ENCODE results near the gene ESAM.
"Not testable (repeated sequence)": the region's sequence is repeated elsewhere in the genome, so short reads cannot be mapped to it uniquely, and the experiment has no call there.

The ESAM gene

DNA sequence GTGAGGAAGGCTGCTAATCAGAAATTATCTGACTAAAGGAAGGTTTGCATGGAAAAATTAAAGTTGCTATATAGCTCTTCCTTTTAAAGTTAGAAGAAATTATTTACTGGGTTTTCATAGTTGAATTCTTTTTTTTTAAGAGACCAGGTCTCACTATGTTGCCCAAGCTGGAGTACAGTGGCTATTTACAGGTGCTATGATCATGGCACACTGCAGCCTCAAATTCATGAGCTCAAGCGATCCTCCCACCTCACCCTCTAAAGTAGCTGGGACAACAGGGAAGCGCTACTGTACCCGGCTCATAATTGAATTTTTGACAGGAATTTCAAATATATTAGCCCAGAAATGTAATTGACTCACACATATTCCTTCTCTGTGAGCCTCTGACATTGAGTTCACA lies 34.2 kb upstream of the ESAM start:
- Histone ChIP-seq H3K27me3 (ENCODE audit: low read depth, low read length) (no peaks in the 10 kb centered on the region), H3K36me3 (ENCODE audit: control insufficient read depth in 1 of 2, insufficient read depth in 2 of 2, low read length in 2 of 2) (peaks cover 0 to 3% of the 10 kb centered on the region in 2 donors), H3K4me1 (ENCODE audit: control insufficient read depth in 1 of 2, insufficient read depth in 2 of 2, low read length in 2 of 2) (peaks cover 8 to 27% of the 10 kb centered on the region in 2 donors), H3K4me3 (ENCODE audit: low read depth in 1 of 2, low read length in 2 of 2) (no peak overlapping the region), H3K9me3 (ENCODE audit: control insufficient read depth in 1 of 2, low read length in 2 of 2) (no peaks in the 10 kb centered on the region), H3K27ac (ENCODE audit: low read length) (no peak overlapping the region)

DNA sequence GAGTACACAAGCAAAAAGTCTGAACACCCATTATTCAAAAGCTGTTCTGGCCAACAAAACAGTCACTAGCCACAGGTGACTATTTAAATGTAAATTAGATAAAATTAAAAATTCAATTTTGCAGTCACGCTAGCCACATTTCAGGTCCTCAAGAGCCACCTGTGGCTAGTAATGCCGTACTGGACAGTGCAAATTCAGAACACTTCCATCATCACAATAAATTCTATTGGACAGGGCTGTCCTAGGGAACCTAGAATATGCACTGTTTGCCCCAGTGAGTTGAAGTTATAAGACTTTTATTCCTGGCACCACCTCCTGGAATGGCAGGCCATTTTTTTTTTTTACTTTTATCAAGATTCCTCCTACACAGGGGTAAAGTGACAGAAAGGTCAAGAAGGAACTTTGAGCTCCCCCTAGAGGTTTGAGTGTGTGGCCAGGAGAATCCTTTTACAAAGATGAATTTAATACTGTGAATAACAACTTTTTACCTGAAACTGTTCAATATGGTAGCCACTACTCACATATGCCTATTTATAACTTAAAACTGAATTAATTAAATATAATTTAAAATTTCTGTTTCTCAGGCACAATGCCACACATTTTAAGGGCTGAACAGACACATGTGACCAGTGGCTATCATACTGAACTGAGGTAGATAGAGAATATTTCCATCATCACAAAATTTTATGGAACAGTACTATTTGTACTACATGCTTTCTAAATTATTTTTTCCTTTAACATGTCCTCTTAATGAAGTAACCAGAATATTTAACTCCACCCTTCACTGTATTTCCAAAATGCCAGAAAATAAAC lies 31.6 kb upstream of the ESAM start:
- Histone ChIP-seq H3K4me3 (ENCODE audit: low read depth in 1 of 2, low read length in 2 of 2) (no peak overlapping the region), H3K9me3 (ENCODE audit: control insufficient read depth in 1 of 2, low read length in 2 of 2) (no peaks in the 10 kb centered on the region), H3K4me1 (ENCODE audit: control insufficient read depth in 1 of 2, insufficient read depth in 2 of 2, low read length in 2 of 2) (peaks cover under 1 to 17% of the 10 kb centered on the region in 2 donors), H3K36me3 (ENCODE audit: control insufficient read depth in 1 of 2, insufficient read depth in 2 of 2, low read length in 2 of 2) (no peaks in the 10 kb centered on the region), H3K27me3 (ENCODE audit: low read depth, low read length) (no peaks in the 10 kb centered on the region), H3K27ac (ENCODE audit: low read length) (no peak overlapping the region)

DNA sequence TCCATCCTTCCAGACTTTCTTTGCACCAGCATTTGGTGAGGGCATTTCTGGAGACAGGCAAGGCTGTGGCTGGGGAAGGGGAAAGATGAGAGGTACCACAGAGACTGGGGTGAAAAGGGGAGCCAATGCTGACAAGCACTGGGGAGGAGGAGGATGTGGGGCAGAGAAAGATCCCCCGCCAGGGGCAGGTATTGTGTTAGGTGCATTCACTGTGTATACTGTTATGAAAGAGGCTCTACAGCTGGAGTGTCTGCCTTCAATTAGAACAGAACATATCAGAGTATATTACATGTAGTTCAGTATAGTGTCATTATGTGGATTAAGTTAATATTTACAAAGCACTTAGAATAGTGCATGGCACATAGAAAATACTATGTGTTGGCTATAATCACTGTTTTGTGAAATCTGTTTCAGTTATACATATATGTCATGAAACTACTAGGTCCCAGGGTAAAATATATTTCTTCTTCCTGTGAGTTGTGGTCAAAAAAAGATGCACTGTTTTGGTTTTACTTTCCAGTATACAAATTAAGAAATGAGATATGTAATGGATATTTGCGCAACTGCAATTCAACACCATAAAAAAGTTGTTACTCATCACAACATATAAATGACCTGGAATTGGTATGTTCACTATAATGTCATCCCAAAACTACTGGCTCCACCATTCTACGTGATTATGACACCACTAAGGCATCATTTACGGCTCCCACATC lies 29.7 kb upstream of the ESAM start:
- no peaks in the 10 kb centered on the region for H3K27me3 ChIP-seq (ENCODE audit: low read depth, low read length)
- H3K27ac ChIP-seq (ENCODE audit: low read length), result no peak overlapping the region
- H3K36me3 ChIP-seq (ENCODE audit: control insufficient read depth in 1 of 2, insufficient read depth in 2 of 2, low read length in 2 of 2), result no peaks in the 10 kb centered on the region
- peaks cover 0 to 3% of the 10 kb centered on the region in 2 donors for H3K4me1 ChIP-seq (ENCODE audit: control insufficient read depth in 1 of 2, insufficient read depth in 2 of 2, low read length in 2 of 2)
- H3K9me3 ChIP-seq (ENCODE audit: control insufficient read depth in 1 of 2, low read length in 2 of 2), result no peaks in the 10 kb centered on the region
- no peak overlapping the region for H3K4me3 ChIP-seq (ENCODE audit: low read depth in 1 of 2, low read length in 2 of 2)

DNA sequence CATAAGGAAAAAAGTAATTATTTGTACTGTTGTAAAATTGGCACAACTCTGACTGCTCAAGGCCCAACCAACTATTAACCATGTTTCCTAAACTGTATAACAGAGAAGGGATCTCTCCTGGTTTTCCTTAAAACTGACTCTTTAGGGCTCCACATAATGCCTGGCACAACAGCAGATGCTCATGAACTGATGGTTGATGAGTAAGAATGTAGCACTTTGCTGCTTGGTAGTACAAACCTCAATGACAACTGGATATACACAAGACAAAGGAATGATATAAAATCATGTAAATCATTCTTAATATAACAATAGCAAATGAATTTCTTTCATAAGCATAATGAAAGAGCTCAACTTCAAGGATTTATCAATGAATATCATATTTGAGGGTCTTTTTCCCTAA lies 26.4 kb upstream of the ESAM start:
- Histone ChIP-seq H3K36me3 (ENCODE audit: control insufficient read depth in 1 of 2, insufficient read depth in 2 of 2, low read length in 2 of 2) (no peaks in the 10 kb centered on the region), H3K27me3 (ENCODE audit: low read depth, low read length) (no peaks in the 10 kb centered on the region), H3K27ac (ENCODE audit: low read length) (no peak overlapping the region), H3K9me3 (ENCODE audit: control insufficient read depth in 1 of 2, low read length in 2 of 2) (no peaks in the 10 kb centered on the region), H3K4me3 (ENCODE audit: low read depth in 1 of 2, low read length in 2 of 2) (no peak overlapping the region), H3K4me1 (ENCODE audit: control insufficient read depth in 1 of 2, insufficient read depth in 2 of 2, low read length in 2 of 2) (no peaks in the 10 kb centered on the region)

DNA sequence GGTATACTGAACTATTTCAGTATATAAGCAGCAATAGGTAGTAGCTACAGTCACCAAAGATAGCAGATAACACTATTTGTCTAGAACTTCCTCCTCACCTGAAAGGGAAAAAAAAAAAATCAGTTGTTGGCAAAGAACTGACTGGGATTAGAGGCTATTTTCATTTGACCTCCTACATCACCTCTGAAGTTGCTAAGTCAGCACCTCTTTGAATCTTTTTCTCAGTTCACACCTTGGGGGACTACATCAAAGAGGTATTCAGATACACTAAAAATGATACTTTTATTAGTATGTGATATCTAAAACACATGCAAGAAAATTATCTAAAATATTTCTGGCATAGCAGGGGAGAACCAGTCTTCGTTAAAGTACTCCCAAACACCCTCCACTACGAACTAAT lies 22.0 kb upstream of the ESAM start:
- Histone ChIP-seq H3K27me3 (ENCODE audit: low read depth, low read length) (no peaks in the 10 kb centered on the region), H3K9me3 (ENCODE audit: control insufficient read depth in 1 of 2, low read length in 2 of 2) (no peaks in the 10 kb centered on the region), H3K36me3 (ENCODE audit: control insufficient read depth in 1 of 2, insufficient read depth in 2 of 2, low read length in 2 of 2) (no peaks in the 10 kb centered on the region), H3K4me3 (ENCODE audit: low read depth in 1 of 2, low read length in 2 of 2) (no peak overlapping the region), H3K27ac (ENCODE audit: low read length) (no peak overlapping the region), H3K4me1 (ENCODE audit: control insufficient read depth in 1 of 2, insufficient read depth in 2 of 2, low read length in 2 of 2) (no peaks in the 10 kb centered on the region)

DNA sequence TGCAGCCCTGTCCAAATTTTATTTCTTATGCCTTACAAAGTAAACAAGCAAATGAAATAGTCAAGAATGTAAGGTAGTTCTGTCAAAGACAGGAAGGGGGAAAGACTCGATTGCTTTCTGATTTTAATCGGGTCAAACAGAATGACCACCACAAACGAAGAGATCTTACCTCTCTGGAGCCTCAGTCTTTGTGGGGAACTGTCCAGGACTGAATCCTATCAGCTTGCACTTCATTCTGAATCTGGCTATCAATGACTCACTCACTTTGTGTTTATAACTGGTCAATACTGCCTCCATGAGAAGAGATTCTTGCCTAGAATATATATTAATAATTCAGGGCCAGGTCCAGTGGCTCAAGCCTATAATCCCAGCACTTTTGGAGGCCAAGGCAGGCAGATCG lies 20.9 kb upstream of the ESAM start:
- no peaks in the 10 kb centered on the region for H3K4me1 ChIP-seq (ENCODE audit: control insufficient read depth in 1 of 2, insufficient read depth in 2 of 2, low read length in 2 of 2)
- H3K27me3 ChIP-seq (ENCODE audit: low read depth, low read length), result no peaks in the 10 kb centered on the region
- H3K4me3 ChIP-seq (ENCODE audit: low read depth in 1 of 2, low read length in 2 of 2), result no peak overlapping the region
- no peaks in the 10 kb centered on the region for H3K9me3 ChIP-seq (ENCODE audit: control insufficient read depth in 1 of 2, low read length in 2 of 2)
- H3K36me3 ChIP-seq (ENCODE audit: control insufficient read depth in 1 of 2, insufficient read depth in 2 of 2, low read length in 2 of 2), result no peaks in the 10 kb centered on the region
- no peak overlapping the region for H3K27ac ChIP-seq (ENCODE audit: low read length)

DNA sequence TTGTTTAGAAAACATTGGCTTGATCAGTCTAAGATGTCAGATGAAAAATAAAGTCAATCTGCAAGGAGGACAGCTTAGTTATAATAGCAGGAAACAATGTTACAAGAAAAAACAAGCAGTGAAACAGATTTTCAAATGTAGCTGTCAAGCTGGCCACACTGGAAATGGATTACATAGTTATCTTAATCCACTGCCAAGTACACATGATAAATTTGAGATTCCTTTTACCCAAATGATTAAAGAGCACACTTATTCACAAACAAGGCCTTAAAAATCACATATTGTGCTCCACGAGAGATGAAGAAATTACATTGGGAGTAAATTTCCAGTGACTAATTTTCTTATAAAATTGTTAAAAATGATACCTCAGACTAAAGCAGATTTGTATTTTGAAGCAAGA lies 17.5 kb upstream of the ESAM start:
- Histone ChIP-seq H3K36me3 (ENCODE audit: control insufficient read depth in 1 of 2, insufficient read depth in 2 of 2, low read length in 2 of 2) (peaks cover 0 to 3% of the 10 kb centered on the region in 2 donors), H3K27me3 (ENCODE audit: low read depth, low read length) (no peaks in the 10 kb centered on the region), H3K27ac (ENCODE audit: low read length) (no peak overlapping the region), H3K4me3 (ENCODE audit: low read depth in 1 of 2, low read length in 2 of 2) (no peak overlapping the region), H3K9me3 (ENCODE audit: control insufficient read depth in 1 of 2, low read length in 2 of 2) (no peaks in the 10 kb centered on the region), H3K4me1 (ENCODE audit: control insufficient read depth in 1 of 2, insufficient read depth in 2 of 2, low read length in 2 of 2) (no peaks in the 10 kb centered on the region)

DNA sequence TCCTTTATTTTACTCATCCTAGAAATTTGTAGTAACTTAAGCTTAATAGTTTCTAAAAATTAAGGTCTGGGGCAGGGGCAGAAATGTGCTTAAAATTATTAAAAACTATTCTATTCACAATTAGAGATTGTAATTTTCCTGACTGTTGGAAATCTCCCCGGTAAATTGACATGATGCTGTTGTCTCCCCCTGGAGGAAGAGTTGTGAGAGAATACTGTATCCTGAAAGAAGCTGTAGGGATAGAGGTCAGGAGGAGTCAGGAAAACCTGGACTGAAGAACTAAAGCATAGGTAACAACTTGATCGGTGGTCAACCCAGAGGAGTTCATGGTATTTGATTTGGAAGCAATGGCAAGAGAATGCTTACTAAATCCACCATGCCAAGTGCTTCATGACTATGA lies 16.2 kb upstream of the ESAM start:
- H3K4me3 ChIP-seq (ENCODE audit: low read depth in 1 of 2, low read length in 2 of 2), result no peak overlapping the region
- H3K27me3 ChIP-seq (ENCODE audit: low read depth, low read length), result no peaks in the 10 kb centered on the region
- H3K36me3 ChIP-seq (ENCODE audit: control insufficient read depth in 1 of 2, insufficient read depth in 2 of 2, low read length in 2 of 2), result peaks cover 0 to 7% of the 10 kb centered on the region in 2 donors
- H3K27ac ChIP-seq (ENCODE audit: low read length), result no peak overlapping the region
- H3K4me1 ChIP-seq (ENCODE audit: control insufficient read depth in 1 of 2, insufficient read depth in 2 of 2, low read length in 2 of 2), result no peaks in the 10 kb centered on the region
- no peaks in the 10 kb centered on the region for H3K9me3 ChIP-seq (ENCODE audit: control insufficient read depth in 1 of 2, low read length in 2 of 2)

DNA sequence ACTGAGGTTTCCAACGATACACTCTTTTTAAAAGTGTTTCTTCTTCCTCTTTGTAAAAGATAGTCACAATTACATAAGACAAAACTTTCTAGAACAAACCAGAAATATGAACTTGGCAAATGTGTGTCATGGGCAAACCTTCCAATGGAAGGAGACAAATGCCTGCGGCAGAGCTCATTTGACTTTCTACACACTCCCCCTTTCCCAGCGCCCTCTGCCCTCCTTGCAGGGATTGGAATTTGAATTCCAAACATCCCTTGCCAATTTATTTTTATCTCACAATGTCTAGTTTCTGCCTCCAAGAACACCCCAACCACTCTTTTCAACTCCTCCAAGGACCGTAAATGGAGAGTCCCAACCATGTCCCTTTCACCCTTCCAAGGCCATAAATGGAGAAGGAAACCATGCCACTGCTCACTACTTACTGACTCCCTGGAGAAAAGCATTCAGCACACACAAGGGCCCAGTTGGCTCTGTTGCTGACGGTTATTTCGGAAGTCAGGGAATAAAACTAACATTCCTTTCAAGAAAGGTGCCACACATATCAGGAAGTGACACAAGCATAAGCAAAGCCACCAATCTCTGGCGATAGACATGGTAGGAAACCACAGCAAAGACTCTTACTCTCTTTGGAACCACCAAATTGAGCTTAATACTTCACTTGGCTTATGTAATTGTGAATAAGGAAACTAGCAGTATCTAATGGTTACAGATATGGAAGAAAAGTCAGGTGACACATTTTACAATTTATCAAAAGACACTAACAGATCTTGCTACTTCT lies 15.0 kb upstream of the ESAM start:
- H3K4me3 ChIP-seq (ENCODE audit: low read depth in 1 of 2, low read length in 2 of 2), result no peak overlapping the region
- H3K27me3 ChIP-seq (ENCODE audit: low read depth, low read length), result no peaks in the 10 kb centered on the region
- H3K27ac ChIP-seq (ENCODE audit: low read length), result no peak overlapping the region
- H3K9me3 ChIP-seq (ENCODE audit: control insufficient read depth in 1 of 2, low read length in 2 of 2), result no peaks in the 10 kb centered on the region
- H3K4me1 ChIP-seq (ENCODE audit: control insufficient read depth in 1 of 2, insufficient read depth in 2 of 2, low read length in 2 of 2), result no peaks in the 10 kb centered on the region
- H3K36me3 ChIP-seq (ENCODE audit: control insufficient read depth in 1 of 2, insufficient read depth in 2 of 2, low read length in 2 of 2), result peaks cover under 1 to 7% of the 10 kb centered on the region in 2 donors

DNA sequence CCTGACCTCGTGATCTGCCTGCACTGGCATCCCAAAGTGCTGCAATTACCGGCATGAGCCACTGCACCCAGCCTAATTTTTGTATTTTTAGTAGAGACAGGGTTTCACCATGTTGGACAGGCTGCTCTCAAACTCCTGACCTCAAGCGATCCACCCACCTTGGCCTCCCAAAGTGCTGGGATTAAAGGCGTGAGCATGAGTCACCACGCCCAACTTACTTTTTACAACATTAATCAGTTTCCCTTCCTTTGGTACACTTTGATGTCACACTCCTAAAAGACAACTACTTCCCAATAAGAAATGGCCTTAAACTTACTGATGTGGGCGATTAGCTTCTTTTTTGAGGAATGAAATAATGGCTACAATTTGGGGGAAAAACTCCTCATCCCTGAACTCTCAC lies 8.9 kb upstream of the ESAM start:
- H3K9me3 ChIP-seq (ENCODE audit: control insufficient read depth in 1 of 2, low read length in 2 of 2); H3K27me3 ChIP-seq (ENCODE audit: low read depth, low read length); H3K27ac ChIP-seq (ENCODE audit: low read length); H3K4me3 ChIP-seq (ENCODE audit: low read depth in 1 of 2, low read length in 2 of 2); H3K4me1 ChIP-seq (ENCODE audit: control insufficient read depth in 1 of 2, insufficient read depth in 2 of 2, low read length in 2 of 2): not testable (repeated sequence)
- H3K36me3 ChIP-seq (ENCODE audit: control insufficient read depth in 1 of 2, insufficient read depth in 2 of 2, low read length in 2 of 2), result peaks cover 9 to 34% of the 10 kb centered on the region in 2 donors

All from muscle layer of duodenum (tissue), 2 donors.